Fibroblast of gingiva (primary cell): Measurements from ENCODE around the gene SCG2.

Experiments used
- DNase-seq: peaks from one replicate; pipeline ENCODE4 v3.0.0-alpha.2; 2011; ENCODE audit warnings: low read depth

The SCG2 gene

DNA sequence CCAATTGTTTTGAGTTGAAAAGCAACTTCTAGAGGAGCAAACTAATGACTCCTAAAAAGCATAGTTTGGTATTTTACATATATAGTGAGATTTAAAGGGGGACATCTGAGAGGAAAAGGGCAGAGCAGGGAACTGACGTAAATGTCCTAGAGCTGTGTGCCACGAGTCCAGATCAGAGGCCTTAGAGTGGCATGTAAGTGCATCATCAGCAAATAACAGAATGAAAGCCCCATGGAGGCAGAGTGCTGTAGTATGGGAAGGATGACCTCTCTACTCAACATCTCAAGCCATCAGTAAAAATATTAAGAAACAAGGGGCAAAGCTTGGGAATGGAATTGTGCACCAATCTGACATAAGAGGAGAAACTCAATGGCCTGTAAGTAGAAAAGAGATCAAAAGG is 31.4 kb downstream of the SCG2 start:
- no peak for DNase-seq

GRCh38 chr2:223566396-223566795 is 35.8 kb downstream of the SCG2 start:
- DNase-seq: no peak

GRCh38 chr2:223563462-223563861 is 38.7 kb downstream of the SCG2 start:
- DNase-seq: peak; percentile 50

DNA sequence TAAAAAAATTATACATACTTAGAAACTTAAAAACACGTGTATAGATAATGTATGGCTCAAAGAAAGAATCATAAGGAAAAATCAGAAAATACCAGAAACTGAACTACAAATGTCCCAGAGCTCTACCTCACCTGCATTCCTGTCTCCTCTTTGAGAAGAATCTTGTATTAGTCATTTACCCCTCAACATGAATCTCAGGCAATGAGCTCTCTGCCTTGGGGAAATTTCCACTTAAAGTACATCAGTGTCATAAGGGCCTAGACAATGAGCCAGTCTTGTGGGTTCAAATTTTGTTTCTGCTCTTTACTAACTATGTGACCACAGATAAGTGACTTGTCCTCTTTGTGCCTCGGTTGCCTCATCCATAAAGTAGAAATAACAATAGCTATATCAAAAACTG is 40.1 kb downstream of the SCG2 start:
- no peak for DNase-seq

- no peak for DNase-seq
Observed at GRCh38 chr2:223560749-223561435, 41.3 kb downstream of the SCG2 start.

- DNase-seq: no peak
Observed at GRCh38 chr2:223558970-223559369, 43.2 kb downstream of the SCG2 start.

GRCh38 chr2:223554923-223555322 is 47.2 kb downstream of the SCG2 start:
- no peak for DNase-seq

- DNase-seq: peak; percentile 86
Observed at GRCh38 chr2:223549215-223549614, 52.9 kb downstream of the SCG2 start.

DNA sequence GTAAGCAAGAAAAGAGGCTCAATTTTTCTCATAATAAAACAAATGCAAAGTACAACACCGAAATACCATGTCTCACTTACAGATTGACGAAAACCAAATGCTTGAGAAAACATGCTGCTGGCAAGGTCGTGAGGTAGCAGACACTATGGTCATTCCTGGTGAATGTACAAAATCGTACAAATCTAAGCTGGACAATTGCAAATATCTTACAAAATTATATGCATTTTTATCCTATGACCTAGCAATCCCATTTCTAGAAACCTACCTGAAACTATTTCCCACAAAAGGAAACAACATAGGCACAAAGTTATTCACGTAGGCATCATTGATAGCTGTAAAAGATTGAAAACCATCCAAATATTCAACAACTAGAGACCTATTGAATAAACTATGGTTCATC is 54.0 kb downstream of the SCG2 start:
- no peak for DNase-seq
